Measurements from ENCODE around the gene GRIA1.

- TF ChIP-seq POLR2A (IDR thresholded peaks at IDR 0.05; ENCODE audit: low read length) (no peak), GATA1 (IDR thresholded peaks at IDR 0.05; ENCODE audit: low read depth, low read length) (no peak)
Observed at GRCh38 chr5:153791339-153791738, 300.9 kb downstream of the GRIA1 start.

Measured in erythroblast (primary cell).